ENCODE data around the gene COL1A2.

GRCh38 chr7:94345907-94346306, 48.8 kb upstream of the COL1A2 start:
- TF ChIP-seq CTCF (IDR thresholded peaks at IDR 0.05; ENCODE audit: insufficient read depth, low read depth, low read length) (no peak), EZH2 (IDR thresholded peaks at IDR 0.05; ENCODE audit: insufficient read depth, low read length) (no peak)
